Activated naive CD4-positive, alpha-beta T cell (primary cell): ENCODE data around the gene HAUS8.
"Not testable (repeated sequence)": the region's sequence is repeated elsewhere in the genome, so short reads cannot be mapped to it uniquely, and the experiment has no call there.

ENCODE experiments used
- DNase-seq, 4 experiments: peaks; one replicate each; lab custom pipeline; 2025; lab: John Stamatoyannopoulos, UW

The HAUS8 gene

DNA sequence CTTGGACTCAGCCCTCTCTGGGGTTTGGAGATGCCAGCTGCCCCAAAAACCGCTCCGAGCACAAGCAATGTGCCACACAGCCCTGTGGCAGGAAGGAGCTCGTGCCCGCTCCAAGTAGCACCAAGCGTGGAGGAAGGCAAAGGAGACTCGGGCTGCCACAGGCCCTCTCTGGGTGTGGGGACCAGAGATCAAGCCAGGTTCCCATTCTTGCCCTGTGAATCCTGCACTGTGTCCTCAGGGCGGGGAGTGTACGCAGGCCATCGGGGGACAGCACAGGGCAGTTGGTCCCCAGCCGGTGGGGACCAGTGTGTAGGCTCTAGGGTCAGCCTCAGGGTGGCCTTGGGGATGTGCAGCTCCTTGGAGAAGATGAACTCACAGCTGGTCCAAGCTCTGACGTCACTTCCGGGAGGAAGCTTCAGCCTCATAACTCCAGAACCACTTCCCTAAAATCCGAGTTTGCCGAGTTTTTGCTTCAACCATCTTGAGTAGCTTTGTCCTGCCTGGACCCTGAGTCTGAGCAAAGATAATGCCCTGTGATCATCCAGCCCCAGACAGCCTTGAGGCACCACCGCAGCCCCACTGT, 39.3 kb downstream of the HAUS8 start:
- no peak for DNase-seq

DNA sequence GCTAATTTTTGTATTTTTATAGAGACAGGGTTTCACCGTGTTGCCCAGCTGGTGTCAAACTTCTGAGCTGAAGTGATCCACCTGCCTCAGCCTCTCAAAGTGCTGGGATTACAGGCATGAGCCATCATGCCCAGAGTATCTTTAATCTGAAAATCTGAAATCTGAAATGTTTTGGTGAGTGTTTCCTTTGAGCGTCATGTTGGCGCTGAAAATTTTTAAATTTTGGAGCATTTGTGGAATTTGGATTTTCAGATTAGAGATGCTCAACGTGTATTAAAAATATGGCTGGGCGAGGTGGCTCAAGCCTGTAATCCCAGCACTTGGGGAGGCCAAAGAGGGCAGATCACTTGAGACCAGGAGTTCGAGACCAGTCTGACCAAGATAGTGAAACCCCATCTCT, 43.5 kb downstream of the HAUS8 start:
- no peak for DNase-seq

DNA sequence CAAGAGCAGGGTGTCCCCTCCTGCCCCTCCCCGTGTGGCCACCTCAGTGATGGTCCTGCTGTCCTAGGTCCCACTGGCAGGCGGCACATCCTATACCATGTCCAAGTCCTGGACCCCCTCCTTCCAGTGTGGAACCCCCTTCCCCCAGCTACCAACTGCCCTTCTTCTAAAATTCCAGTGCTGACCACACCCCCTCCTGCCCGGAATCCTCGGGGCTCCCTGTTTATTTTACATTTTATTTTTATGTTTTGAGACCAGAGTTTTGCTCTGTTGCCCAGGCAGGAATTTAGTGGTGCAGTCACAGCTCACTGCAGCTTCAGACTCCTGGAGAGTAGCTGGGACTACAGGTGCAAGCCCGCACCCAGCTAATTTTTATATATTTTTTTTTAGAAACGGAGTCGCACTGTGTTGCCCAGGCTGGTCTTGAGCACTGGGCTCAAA, 47.7 kb downstream of the HAUS8 start:
- DNase-seq, result no peak

DNA sequence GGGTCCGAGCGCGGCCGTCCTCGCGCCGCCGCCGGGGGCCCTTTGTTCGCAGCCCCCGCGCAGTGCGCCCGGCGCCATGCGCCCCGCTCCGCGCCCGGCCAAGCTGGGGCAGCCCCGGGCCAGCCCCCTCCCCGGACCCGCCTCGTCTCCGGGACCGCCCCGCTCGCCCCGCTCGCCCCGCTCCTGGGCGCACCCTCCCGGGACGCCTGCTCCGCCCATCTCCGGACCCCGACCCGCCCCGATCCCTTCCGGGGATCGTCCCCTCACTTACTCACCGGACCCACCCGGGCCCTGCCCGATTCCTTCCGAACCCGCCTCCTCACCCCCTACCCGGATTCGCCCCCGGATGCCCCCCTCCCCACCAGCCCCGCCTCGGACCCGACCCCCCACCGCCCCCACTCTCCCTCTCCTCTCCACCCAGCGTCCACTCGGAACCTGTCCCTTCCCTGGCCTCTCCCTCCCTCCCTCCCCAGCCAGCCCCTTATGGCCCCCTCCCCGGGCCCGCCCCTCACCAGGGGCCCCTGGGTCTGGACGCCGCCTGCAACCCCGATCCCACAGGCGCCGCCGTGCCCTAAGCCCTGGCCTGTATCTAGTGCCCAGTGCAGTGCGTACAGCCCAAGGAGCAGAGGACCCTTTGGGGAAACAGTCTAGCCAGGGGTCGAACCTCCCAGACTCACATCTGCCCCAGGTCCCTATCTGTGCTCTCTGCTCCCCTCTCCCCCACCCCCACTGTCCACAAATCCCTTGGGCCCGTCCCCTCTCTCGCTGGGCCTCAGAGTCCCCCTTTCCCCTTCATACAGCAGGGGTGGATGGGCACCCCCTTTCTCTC, 48.3 kb downstream of the HAUS8 start, which contains the start of gene CPAMD8:
CPAMD8 (minus strand) TSS at position 105 of the 829 bp plus-strand sequence. CDS start 168 bp downstream, outside the sequence.
- DNase-seq, result no peak

DNA sequence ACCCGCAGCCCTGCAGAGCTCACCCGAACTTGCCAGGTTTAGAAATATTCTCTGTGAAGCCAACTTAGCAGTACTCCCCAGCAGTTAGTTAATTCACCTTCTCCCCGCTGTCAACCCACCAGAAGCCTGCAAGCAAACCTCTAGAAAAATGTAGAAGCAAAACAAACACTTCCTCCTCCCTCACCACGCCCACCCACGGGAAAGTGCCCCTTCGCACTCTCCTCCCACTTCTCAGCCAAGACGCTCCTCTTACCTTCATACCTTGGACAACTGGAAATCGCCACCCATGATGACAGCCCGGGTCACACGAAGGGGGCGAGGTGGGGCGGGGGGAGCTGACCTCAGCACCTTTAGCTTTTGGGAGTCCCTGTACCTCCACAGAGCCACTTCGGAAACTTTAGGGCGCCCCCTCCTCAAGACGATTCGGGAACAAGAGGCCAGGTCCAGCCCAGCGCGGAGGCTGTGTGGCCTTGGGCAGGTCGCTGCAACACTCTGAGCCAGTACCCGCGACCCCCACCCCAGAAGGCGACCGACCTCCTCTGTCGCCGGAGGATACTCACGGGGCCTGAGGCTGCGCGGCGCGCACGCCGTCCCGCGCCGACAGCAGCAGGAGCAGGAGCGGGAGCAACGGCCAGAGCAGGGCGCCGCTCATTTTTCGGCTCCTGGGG, 49.1 kb downstream of the HAUS8 start:
- DNase-seq, result no peak

DNA sequence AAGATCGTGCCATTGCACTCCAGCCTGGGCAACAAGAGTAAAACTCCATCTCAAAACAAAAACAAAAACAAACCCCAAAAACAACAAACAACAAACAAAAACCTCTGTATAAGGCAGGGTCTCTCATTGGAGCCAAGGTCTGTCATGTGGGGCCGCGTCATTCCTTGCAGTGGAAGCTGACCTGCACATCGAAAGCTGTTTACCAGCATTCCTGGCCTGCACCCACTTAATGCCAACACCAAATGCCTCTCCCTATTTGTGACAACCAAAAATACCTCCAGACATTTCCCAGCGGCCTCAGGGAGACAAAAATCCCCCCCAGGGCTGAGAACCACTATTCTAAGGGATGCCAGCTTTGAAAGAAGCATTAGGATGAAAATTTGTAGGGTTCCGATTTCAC, 49.9 kb downstream of the HAUS8 start:
- no peak for DNase-seq

DNA sequence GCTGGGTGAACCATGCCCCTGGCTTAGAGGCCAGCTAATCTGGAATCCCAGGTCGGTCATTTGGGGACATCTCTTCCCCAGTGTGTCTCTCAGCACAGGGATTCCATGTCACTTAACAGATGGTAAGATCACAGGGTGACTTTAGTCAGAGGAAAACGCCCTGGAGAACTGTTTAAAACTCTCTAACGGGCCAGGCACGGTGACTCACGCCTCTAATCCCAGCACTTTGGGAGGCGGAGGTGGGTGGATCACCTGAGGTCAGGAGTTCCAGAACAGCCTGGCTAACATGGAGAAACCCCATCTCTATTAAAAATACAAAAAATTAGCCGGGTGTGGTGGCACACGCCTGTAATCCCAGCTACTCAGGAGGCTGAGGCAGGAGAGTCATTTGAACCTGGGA, 50.3 kb downstream of the HAUS8 start:
- DNase-seq, result not testable (repeated sequence)

DNA sequence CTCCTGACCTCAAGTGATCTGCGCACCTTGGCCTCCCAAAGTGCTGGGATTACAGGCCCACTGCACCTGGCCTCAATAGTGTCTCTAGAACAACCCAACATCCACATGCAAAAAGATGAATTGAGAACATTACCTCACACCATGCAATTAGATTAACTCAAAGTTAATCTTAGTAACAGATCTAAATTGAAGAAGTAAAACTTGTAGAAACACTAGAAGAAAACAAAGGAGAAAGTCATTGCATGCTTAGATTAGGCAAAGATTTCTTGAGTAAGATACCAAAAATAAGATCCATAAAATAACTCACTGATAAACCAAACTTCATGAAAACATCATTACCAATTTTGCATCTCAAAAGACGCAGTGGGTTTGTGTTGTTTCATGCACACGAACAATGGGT, 51.4 kb downstream of the HAUS8 start:
- no peak for DNase-seq

DNA sequence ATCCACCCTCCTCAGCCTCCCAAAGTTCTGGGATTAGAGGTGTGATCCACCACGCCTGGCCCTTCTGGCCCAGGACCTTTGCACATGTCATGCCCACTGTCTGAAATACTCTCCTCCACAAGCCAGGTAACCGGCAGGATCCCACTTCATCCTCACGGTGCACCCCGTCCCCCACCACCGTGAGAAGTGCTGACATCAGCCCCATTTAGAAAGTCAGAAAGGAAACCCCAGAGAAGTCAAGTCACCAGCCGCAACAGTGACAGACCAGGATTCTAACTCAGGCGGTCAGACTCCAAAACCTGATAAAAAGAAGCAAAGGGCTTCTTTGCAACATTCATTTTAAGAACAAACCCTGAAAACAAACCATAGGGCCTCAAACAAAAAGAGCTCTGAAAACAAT, 52.5 kb downstream of the HAUS8 start:
- DNase-seq, result no peak

DNA sequence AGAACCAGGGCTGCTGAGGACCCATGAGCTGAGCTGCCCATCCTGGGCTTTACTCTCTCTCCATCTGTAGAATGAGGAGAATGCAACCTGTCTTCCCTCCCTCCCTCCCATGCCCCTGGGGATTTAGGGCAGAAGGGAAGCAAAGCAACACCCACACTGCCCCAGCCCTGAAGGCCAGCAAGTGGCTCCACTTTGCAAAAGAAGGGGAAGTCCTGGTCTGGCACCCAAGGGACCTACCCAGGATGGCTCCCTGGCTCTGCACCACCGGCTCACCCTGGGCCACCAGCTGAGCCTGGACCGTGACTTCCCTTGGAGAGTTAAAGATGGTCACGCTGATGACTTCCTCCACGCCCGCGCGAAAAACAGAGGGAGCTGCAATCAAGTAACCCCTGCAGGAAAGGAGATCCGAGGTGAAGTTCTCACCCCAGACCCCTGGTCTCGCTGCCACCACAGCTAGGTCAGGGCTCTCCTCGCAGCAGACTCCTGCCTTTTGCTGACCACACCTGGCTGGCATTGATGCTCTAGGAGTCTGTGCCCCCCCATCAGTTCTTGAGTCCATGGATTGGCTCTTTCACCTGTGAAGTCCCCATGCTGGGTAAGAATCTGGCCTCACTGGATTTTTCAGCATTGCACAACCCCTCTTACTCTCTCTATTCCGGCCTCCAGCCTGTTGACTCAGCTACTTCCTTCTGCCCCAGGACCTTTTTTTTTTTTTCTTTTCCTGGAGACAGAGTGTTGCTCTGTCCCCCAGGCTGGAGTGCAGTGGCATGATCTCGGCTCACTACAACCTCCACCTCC, 53.3 kb downstream of the HAUS8 start:
- DNase-seq, result no peak

DNA sequence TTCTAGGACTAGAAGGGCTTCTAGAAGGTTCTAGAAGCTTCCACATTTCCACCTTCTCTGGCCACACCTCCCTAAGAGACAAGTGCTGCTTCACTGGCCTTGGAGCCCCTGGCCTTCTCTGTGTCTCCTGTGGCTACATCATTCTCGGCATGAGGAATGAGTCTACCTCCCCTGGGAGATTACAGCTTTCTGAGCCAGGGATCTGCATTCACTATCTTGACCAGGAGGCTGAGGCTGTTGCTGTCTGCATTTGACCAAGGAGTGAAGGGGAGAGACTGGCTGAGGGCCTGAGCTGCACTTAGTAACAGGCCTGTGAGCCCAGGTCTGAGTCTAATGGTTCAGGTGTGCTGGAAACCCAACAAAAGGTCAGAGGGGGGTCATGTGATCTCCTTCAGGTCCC, 53.9 kb downstream of the HAUS8 start:
- DNase-seq, result no peak

DNA sequence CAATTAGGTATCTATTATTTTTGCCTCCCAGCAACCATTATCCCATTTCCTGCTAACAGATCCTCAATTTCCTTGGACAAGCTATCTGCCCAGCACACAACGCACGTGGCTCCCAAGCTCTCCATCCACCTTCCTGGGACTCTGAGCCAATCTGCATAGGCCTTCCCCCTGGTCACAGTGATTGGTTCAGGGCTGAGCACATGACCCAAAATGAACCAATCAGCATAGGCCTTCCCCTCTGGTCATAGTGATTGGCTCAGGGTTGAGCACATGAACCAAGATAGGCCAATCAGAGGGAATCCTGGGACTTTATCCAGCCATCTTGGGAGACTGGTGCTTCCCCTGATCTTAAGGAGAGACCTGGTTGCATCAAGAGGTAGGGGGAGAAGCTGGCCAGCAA, 54.4 kb downstream of the HAUS8 start:
- DNase-seq, result no peak

DNA sequence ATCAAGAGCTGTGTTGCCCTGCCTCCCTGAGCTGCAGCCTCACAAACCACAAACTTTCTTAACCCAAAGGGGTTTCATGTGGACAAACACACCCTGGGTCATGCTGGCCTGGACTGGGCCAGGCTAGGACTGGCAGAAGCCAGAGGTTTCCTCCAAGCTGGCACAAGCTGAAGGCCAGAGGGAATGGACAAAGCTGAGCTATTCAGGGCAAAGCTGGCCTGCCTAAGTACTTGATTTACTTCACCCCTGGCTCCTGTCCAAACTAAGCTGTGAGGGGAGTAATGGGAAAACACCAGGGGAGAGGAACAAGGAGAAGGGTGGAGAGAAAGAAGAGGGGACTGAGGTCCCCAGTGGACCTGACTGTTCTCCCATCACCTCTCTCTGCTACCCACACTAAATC, 54.9 kb downstream of the HAUS8 start:
- no peak for DNase-seq

DNA sequence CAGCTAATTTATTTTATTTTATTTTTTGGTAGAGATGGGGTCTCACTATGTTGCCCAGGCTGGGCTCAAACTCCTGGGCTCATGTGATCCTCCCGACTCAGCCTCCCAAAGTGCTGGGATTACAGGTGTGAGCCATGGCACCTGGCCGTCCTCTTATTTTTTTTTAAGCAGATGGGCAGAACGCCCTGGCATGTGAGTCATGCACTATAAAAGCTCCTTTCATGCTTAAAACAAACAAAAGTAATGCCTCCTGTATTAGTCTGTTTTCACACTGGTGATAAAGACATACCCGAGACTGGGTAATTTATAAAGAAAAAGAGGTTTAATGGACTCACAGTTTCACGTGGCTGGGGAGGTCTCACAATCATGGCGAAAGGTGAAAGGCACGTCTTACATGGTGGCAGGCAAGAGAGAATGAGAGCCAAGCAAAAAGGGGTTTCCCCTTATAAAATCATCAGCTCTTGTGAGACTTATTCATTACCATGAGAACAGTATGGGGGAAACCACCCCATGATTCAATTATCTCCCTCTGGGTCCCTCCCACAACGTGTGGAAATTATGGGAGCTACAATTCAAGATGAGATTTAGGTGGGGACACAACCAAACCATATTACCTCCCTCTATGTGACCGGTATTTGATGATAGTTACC, 60.9 kb downstream of the HAUS8 start:
- DNase-seq, result not testable (repeated sequence)

DNA sequence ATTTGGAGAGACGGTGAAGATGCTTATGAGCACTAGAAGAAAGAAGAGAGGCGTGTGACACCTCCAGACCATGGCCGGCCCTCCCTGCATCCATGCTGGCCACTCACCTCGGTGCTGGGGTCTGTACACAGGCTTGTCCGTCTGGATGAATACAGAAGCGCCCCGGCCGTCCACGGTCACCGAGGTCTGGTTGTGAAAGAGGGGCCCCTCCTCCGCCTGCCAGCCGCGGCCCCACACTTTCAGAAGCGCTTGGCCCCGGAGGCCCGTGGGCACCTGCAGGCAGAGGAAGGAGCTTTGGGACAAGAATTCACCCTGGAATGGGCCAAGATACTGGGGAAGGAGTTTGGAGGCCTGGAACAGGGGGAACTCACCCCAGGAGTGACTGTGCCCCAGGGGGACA, 63.8 kb downstream of the HAUS8 start:
- DNase-seq, result no peak

DNA sequence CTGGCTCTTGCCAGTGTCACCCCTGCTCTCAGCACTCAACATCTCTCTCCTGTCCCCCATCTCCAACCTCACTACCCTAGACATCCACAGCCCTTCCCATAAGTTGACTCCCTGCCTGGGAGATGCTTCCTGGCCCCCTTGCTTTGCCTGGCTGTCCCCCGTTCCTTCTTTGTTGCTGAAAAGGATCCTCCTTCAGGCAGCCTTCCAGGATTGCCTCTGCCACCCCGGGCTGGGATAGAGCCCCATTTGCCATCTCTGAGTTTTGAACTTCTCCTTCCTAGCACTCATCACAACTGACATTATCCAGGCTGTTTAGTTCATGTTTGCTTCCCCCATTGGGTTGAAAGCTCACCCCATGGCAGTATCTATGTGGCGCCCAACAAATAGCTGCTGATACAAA, 68.7 kb downstream of the HAUS8 start:
- no peak for DNase-seq

DNA sequence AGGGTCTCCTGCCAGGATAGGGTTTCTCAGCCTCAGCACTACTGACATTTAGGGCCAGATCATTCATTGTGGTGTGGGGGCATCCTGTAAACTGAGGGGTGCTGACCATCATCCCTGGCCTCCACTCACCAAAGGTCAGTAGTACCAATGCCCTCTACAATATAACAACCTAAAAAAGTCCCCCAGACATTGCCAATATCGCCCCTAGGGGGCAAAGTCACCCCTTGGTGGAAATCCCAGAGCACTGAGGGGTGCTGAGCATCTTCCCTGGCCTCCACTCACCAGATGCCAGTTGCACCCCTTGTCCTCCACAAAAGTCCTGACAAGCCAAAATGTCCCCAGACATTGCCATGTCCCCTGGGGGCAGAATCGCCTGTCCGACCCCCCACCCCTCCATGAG, 70.3 kb downstream of the HAUS8 start:
- DNase-seq, result no peak

DNA sequence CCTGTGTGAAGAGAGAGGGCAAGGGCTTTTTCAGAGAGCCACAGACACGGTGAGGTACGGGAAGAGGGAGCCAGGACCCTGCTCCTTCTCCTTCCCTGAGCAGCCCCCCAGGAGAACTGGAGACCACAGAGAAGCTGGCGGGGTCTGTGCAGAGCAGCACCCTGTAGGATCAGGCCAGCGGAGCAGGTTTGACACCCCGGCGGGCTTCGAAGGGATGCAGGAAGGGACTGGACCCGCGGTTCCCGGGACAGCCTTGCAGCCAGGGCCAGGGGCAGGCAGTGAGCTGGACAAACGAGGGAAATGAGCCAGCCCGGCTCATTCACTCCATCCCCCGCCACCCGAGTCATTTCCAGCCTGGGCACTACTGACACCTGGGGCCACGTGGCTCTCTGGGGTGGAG, 70.9 kb downstream of the HAUS8 start:
- DNase-seq, result no peak

DNA sequence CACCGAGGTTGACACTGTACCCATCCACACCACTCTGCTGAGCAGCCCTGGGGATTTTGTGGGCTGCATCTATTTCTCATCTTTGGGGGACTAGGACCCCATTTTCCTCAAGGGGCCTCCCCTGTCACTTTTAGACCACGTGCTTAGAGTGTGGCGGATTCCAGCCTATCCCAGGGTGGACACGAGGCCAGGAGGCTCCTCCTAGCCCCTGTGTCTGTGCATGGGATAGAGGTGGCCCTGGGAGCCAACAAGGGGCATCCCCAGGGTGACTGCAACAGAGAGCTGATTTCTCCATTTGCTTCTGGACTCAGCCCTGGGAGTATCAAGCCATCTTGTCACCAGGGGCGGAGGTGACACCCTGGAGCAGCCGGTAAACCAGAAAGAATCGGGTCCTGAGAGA, 72.8 kb downstream of the HAUS8 start:
- no peak for DNase-seq

DNA sequence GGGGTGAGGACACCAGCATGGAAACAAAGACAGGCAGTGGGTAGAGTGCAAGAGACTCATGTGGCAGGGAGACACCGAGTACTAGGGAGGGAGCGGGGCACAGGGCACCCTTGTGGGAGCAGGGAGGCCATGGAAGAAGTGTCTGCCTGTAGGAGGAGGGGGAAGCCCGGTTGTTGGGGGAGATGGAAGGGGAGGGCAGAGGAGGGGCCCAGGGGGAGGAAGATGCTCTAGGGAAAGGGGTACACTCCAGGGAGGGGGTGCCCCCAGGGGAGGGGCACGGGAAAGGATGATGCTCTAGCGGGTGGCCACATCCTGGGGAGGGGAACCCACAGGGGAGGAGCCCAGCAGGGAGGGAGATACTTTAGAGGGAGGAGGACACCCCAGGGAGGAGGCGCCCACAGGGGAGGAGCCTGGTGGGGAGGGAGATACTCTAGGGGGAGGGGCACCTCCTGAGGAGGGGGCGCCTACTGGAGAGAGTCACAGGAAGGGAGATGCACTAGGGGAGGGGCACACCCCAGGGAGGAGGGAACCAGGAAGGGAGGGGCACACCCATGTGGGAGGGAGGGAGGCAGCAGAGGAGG, 73.6 kb downstream of the HAUS8 start:
- DNase-seq, result peak in 2 of 4 experiments; percentile 61 to 66
